Activated naive CD8-positive, alpha-beta T cell treated with anti-CD3 and anti-CD28 coated beads, Interleukin-2, amount 10 ng/mL, durations not matched to agents 7 days and 5 days (primary cell): ENCODE measurements around the gene PDE11A. TPM values are rescaled to one million over a fixed set of nuclear protein-coding genes. Genes with fewer than 3 reads are reported as not detected.

Experiments
- ATAC-seq: fragments of 150-1000 bp; cut with Tn5 transposase; one replicate; pipeline ENCODE4 v1.10.0; 2021; ENCODE audit warnings: low read depth, moderate library complexity
- POLR2A ChIA-PET: fragments of 350-600 bp; sonication (Branson Sonifier 250); formaldehyde crosslinking; loops from one replicate; lab custom pipeline; 2021; ENCODE audit warnings: antibody characterized with exemption; lab: Charles Lee
- DNase-seq: peaks from one replicate; pipeline ENCODE4 v3.0.0; 2021
- H3K27ac Mint-ChIP-seq: one replicate; pipeline ENCODE4 v1.8.0; 2022; ENCODE audit warnings: mild to moderate bottlenecking, mixed read lengths
- H3K27me3 Mint-ChIP-seq: one replicate; pipeline ENCODE4 v1.8.0; 2022; ENCODE audit warnings: mild to moderate bottlenecking, moderate library complexity, mixed read lengths
- H3K36me3 Mint-ChIP-seq: one replicate; pipeline ENCODE4 v1.8.0; 2021; ENCODE audit warnings: mild to moderate bottlenecking, mixed read lengths
- H3K4me1 Mint-ChIP-seq: one replicate; pipeline ENCODE4 v1.8.0; 2021; ENCODE audit warnings: mixed read lengths
- H3K4me3 Mint-ChIP-seq: one replicate; pipeline ENCODE4 v1.8.0; 2022; ENCODE audit warnings: mild to moderate bottlenecking, moderate library complexity, mixed read lengths
- H3K9me3 Mint-ChIP-seq: one replicate; pipeline ENCODE4 v1.8.0; 2021; ENCODE audit warnings: mixed read lengths
- total RNA-seq, 2 experiments: library from RNA; stranded (reverse); gene quantifications; one replicate each; pipeline ENCODE4 v1.2.3, GENCODE V29; 2021

The PDE11A gene
- total RNA-seq, 2 experiments from 2014 or later = not detected

GRCh38 chr2:177782613-177783012, 290.0 kb downstream of the PDE11A start:
- H3K9me3 Mint-ChIP-seq = peaks cover 6% of the 10 kb centered on the region
- H3K27ac Mint-ChIP-seq = no peak overlapping the region
- H3K27me3 Mint-ChIP-seq = no peaks in the 10 kb centered on the region

GRCh38 chr2:177778472-177778871, 294.1 kb downstream of the PDE11A start:
- H3K4me3 Mint-ChIP-seq = no peak overlapping the region
- ATAC-seq (no peak), DNase-seq (no peak)
- POLR2A ChIA-PET = no interaction called here
- peaks cover 8% of the 10 kb centered on the region for H3K27me3 Mint-ChIP-seq
- peaks cover 2% of the 10 kb centered on the region for H3K9me3 Mint-ChIP-seq
- no peak overlapping the region for H3K27ac Mint-ChIP-seq
- H3K4me1 Mint-ChIP-seq = peaks cover 14% of the 10 kb centered on the region
- H3K36me3 Mint-ChIP-seq = peaks cover 3% of the 10 kb centered on the region

More at GRCh38 chr2:177782613-177783012, 290.0 kb downstream of the PDE11A start:
- Mint-ChIP-seq H3K4me3 (no peak overlapping the region), H3K4me1 (peaks cover 26% of the 10 kb centered on the region), H3K36me3 (peaks cover 6% of the 10 kb centered on the region)
- ATAC-seq (no peak), DNase-seq (no peak)
- POLR2A ChIA-PET = no interaction called here

- no peak overlapping the region for H3K4me3 Mint-ChIP-seq
Observed at GRCh38 chr2:177772529-177772928, 300.0 kb downstream of the PDE11A start.

GRCh38 chr2:177771191-177771590, 301.4 kb downstream of the PDE11A start:
- DNase-seq = no peak
- Mint-ChIP-seq H3K4me3 (no peak overlapping the region), H3K27me3 (peaks cover 13% of the 10 kb centered on the region), H3K27ac (no peak overlapping the region), H3K36me3 (no peaks in the 10 kb centered on the region), H3K9me3 (no peaks in the 10 kb centered on the region), H3K4me1 (peaks cover 9% of the 10 kb centered on the region)
- no peak for ATAC-seq
- POLR2A ChIA-PET = no interaction called here

More at GRCh38 chr2:177772529-177772928, 300.0 kb downstream of the PDE11A start:
- POLR2A ChIA-PET = no interaction called here
- Mint-ChIP-seq H3K36me3 (no peaks in the 10 kb centered on the region), H3K4me1 (peaks cover 9% of the 10 kb centered on the region), H3K9me3 (no peaks in the 10 kb centered on the region), H3K27ac (no peak overlapping the region), H3K27me3 (peaks cover 13% of the 10 kb centered on the region)
- DNase-seq (no peak), ATAC-seq (no peak)

- Mint-ChIP-seq H3K36me3 (no peaks in the 10 kb centered on the region), H3K9me3 (no peaks in the 10 kb centered on the region), H3K27me3 (peaks cover 10% of the 10 kb centered on the region), H3K27ac (no peak overlapping the region), H3K4me3 (no peak overlapping the region), H3K4me1 (peaks cover 5% of the 10 kb centered on the region)
- POLR2A ChIA-PET = no interaction called here
- ATAC-seq (peak; percentile 49), DNase-seq (no peak)
Observed at GRCh38 chr2:177767768-177768167, 304.8 kb downstream of the PDE11A start.

DNA sequence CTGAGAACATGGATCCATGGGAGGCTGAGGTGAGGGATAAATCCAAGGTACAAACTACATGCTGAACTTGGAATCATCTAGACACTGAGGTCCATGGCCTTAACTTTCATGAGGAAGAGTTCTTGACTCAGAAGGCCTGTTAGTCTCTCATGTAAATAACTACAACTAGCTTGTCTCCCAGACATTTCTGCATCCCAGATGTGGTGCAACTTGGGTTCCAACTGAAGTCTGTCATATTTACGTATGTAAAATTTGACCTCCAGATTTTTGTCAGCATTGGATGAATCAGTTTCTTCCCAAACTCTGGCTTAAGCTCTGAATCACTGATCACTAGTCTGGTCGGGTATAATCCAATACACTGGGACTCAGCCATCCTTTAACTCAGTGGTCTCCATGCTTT, 306.9 kb downstream of the PDE11A start:
- no peaks in the 10 kb centered on the region for H3K36me3 Mint-ChIP-seq
- no peaks in the 10 kb centered on the region for H3K9me3 Mint-ChIP-seq
- no peak overlapping the region for H3K27ac Mint-ChIP-seq
- H3K4me1 Mint-ChIP-seq = peaks cover 5% of the 10 kb centered on the region
- ATAC-seq = no peak
- peaks cover 27% of the 10 kb centered on the region for H3K27me3 Mint-ChIP-seq
- POLR2A ChIA-PET = no interaction called here
- no peak overlapping the region for H3K4me3 Mint-ChIP-seq
- no peak for DNase-seq

GRCh38 chr2:177763531-177764265, 308.9 kb downstream of the PDE11A start:
- Mint-ChIP-seq H3K4me3 (peak overlapping the region; percentile 28), H3K36me3 (no peaks in the 10 kb centered on the region), H3K27ac (no peak overlapping the region), H3K9me3 (no peaks in the 10 kb centered on the region), H3K27me3 (peaks cover 30% of the 10 kb centered on the region), H3K4me1 (peaks cover 5% of the 10 kb centered on the region)
- DNase-seq (peak; percentile 72), ATAC-seq (peak; percentile 97)
- POLR2A ChIA-PET = no interaction called here

DNA sequence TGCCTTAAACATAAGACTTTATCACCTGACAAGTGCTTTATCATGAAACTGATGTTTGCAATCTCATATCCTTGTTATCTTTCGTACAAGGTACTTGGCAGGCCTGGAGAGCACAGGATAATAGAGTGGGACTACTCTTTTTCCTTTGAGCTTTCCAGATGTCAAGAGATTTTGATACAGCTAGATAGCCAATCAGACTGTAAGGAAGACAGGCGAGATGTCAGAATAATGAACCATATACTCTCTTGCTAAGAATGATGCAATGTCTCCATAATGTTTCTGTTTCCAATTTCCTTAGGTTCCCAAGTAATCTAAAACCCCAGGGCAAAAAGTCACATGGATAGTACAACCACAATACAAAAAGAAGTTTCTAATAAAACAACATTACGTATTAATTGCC, 313.1 kb downstream of the PDE11A start:
- H3K36me3 Mint-ChIP-seq = no peaks in the 10 kb centered on the region
- ATAC-seq (no peak), DNase-seq (no peak)
- H3K9me3 Mint-ChIP-seq = no peaks in the 10 kb centered on the region
- H3K4me1 Mint-ChIP-seq = no peaks in the 10 kb centered on the region
- H3K27ac Mint-ChIP-seq = no peak overlapping the region
- POLR2A ChIA-PET = no interaction called here
- H3K27me3 Mint-ChIP-seq = peaks cover 37% of the 10 kb centered on the region
- no peak overlapping the region for H3K4me3 Mint-ChIP-seq

DNA sequence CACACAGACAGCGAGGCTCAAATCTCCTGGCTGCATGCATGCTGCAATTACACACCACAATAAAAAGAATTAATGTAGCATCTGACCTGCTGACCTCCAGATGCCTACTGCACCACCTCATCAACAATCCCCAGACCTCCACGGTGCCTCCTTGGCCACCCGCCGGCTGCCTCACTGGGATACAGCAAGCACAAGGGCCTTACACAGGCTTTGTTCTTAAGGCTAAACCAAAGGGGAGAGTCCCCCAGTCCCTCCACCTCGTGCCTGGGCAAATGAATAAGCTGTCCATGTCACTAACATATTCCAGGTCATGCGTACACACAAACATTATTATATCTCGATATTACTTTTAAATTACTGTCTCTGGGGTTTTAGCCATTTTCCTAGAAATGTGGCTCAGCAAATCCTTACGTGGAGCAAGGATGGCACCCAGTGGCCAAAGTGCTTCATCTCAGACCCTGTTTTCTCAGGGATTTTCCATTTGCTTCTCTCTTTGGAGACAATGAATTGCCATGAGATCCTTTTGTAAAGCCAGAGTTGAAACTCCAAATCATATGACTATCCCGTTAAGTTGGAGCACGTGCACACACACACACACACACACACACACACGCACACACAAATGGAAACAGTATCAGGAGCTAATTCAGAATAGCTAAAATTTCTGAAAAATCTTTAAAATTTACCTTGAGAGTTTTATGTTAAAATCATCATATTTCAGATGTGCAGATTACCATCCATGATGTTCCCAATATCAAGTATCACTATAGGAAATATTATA, 313.8 kb downstream of the PDE11A start:
- no peaks in the 10 kb centered on the region for H3K9me3 Mint-ChIP-seq
- POLR2A ChIA-PET = no interaction called here
- no peak overlapping the region for H3K27ac Mint-ChIP-seq
- H3K4me3 Mint-ChIP-seq = no peak overlapping the region
- ATAC-seq = no peak
- H3K4me1 Mint-ChIP-seq = no peaks in the 10 kb centered on the region
- no peaks in the 10 kb centered on the region for H3K36me3 Mint-ChIP-seq
- DNase-seq = no peak
- H3K27me3 Mint-ChIP-seq = peaks cover 43% of the 10 kb centered on the region

GRCh38 chr2:177756336-177756735, 316.2 kb downstream of the PDE11A start:
- POLR2A ChIA-PET = no interaction called here
- no peak for DNase-seq
- no peaks in the 10 kb centered on the region for H3K36me3 Mint-ChIP-seq
- H3K4me3 Mint-ChIP-seq = no peak overlapping the region
- no peaks in the 10 kb centered on the region for H3K4me1 Mint-ChIP-seq
- H3K27ac Mint-ChIP-seq = no peak overlapping the region
- no peak for ATAC-seq
- peaks cover 42% of the 10 kb centered on the region for H3K27me3 Mint-ChIP-seq
- no peaks in the 10 kb centered on the region for H3K9me3 Mint-ChIP-seq

DNA sequence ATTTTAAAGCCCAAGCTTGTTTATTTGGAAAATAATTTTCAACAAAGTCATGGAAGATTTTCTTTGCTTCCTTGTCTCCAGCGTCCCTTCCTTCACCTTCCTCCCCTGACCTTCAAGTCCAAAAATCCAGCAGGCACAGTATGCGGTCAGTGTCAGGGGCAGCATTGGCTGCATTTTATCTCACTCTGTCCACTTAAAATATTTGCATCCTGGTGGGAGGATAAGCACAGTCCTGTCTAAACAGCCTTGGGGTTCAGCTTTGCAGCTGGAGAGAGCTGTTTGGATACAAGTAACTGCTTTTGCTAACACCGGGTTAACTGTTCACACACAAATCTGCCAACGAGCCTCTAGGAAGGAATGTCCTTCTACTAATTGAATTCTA, 318.1 kb downstream of the PDE11A start:
- no peak for ATAC-seq
- H3K27ac Mint-ChIP-seq = no peak overlapping the region
- POLR2A ChIA-PET = no interaction called here
- DNase-seq = no peak
- H3K27me3 Mint-ChIP-seq = peaks cover 35% of the 10 kb centered on the region
- H3K4me1 Mint-ChIP-seq = no peaks in the 10 kb centered on the region
- H3K36me3 Mint-ChIP-seq = no peaks in the 10 kb centered on the region
- no peaks in the 10 kb centered on the region for H3K9me3 Mint-ChIP-seq
- H3K4me3 Mint-ChIP-seq = no peak overlapping the region

GRCh38 chr2:177753682-177754491, 318.7 kb downstream of the PDE11A start:
- no peak for ATAC-seq
- H3K27ac Mint-ChIP-seq = no peak overlapping the region
- H3K27me3 Mint-ChIP-seq = peaks cover 35% of the 10 kb centered on the region
- POLR2A ChIA-PET = no interaction called here
- no peak for DNase-seq
- no peaks in the 10 kb centered on the region for H3K36me3 Mint-ChIP-seq
- H3K4me3 Mint-ChIP-seq = no peak overlapping the region
- H3K9me3 Mint-ChIP-seq = no peaks in the 10 kb centered on the region
- no peaks in the 10 kb centered on the region for H3K4me1 Mint-ChIP-seq

- no peak for ATAC-seq
- DNase-seq = no peak
- no peaks in the 10 kb centered on the region for H3K36me3 Mint-ChIP-seq
- H3K4me3 Mint-ChIP-seq = no peak overlapping the region
- peaks cover 31% of the 10 kb centered on the region for H3K27me3 Mint-ChIP-seq
- POLR2A ChIA-PET = no interaction called here
- no peaks in the 10 kb centered on the region for H3K9me3 Mint-ChIP-seq
- no peak overlapping the region for H3K27ac Mint-ChIP-seq
- H3K4me1 Mint-ChIP-seq = no peaks in the 10 kb centered on the region
Observed at GRCh38 chr2:177748360-177748759, 324.2 kb downstream of the PDE11A start.
